Fibroblast of lung (primary cell): ENCODE data around the gene GRSF1. TPM values are rescaled to one million over a fixed set of nuclear protein-coding genes. Genes with fewer than 3 reads are reported as not detected.

Experiments
- DNase-seq, 2 donors: peaks; one replicate each; pipeline versions ENCODE4 v3.0.0 to v3.0.0-alpha.2; 2010; ENCODE audit warnings: low read depth in 2 of 2
- H2AFZ ChIP-seq: 2 replicates; pipeline ENCODE4 v1.5.1; 2012; ENCODE audit warnings: low read length, control low read depth, inconsistent platforms
- H3K27ac ChIP-seq: 2 replicates; pipeline ENCODE4 v1.5.1; 2011; ENCODE audit warnings: low read length, control low read depth; ENCODE audit not compliant: insufficient read depth
- H3K27me3 ChIP-seq: 2 replicates; pipeline ENCODE4 v1.5.1; 2011; ENCODE audit warnings: mild to moderate bottlenecking, low read length; ENCODE audit not compliant: control insufficient read depth, insufficient read depth
- H3K36me3 ChIP-seq: 2 replicates; pipeline ENCODE4 v1.5.1; 2011; ENCODE audit warnings: low read length; ENCODE audit not compliant: control insufficient read depth, insufficient read depth
- H3K4me1 ChIP-seq: 2 replicates; pipeline ENCODE4 v1.5.1; 2011; ENCODE audit warnings: low read length; ENCODE audit not compliant: control insufficient read depth, insufficient read depth; ENCODE audit errors: extremely low read depth
- H3K4me2 ChIP-seq: 2 replicates; pipeline ENCODE4 v1.5.1; 2011; ENCODE audit warnings: low read length, control low read depth; ENCODE audit not compliant: insufficient read depth; ENCODE audit errors: extremely low read depth
- H3K4me3 ChIP-seq, 4 experiments: fragments of 200-600 bp in 1 of 4; sonication (generic) in 1 of 4; replicated peaks in 1 of 4; 2 replicates each; pipeline ENCODE4 v1.5.1; 2011 to 2016; ENCODE audit warnings: low read length in 4 of 4, low read depth in 3 of 4, mild to moderate bottlenecking in 3 of 4, control low read depth in 2 of 4, inconsistent platforms in 1 of 4, mixed read lengths in 1 of 4; ENCODE audit not compliant: insufficient read depth in 1 of 4; ENCODE audit errors: control extremely low read depth in 1 of 4
- H3K79me2 ChIP-seq: 2 replicates; pipeline ENCODE4 v1.5.1; 2012; ENCODE audit warnings: mild to moderate bottlenecking, low read length, inconsistent platforms; ENCODE audit not compliant: control insufficient read depth, insufficient read depth
- H3K9ac ChIP-seq: 2 replicates; pipeline ENCODE4 v1.5.1; 2011; ENCODE audit warnings: mild to moderate bottlenecking, low read length, control low read depth; ENCODE audit not compliant: insufficient read depth
- H3K9me3 ChIP-seq: 2 replicates; pipeline ENCODE4 v1.5.1; 2012; ENCODE audit warnings: low read depth, low read length; ENCODE audit not compliant: control insufficient read depth, insufficient read depth
- H4K20me1 ChIP-seq: 2 replicates; pipeline ENCODE4 v1.5.1; 2011; ENCODE audit warnings: low read length; ENCODE audit not compliant: control insufficient read depth, insufficient read depth; ENCODE audit errors: extremely low read depth
- EZH2 ChIP-seq: IDR thresholded peaks from 2 replicates; pipeline ENCODE4 v1.5.1; 2012; ENCODE audit warnings: low read length, control low read depth, mild to moderate bottlenecking; ENCODE audit errors: missing control alignments
- polyA plus RNA-seq, 2 donors: library from polyadenylated mRNA; depleted of rRNA in 1 of 2; stranded (reverse) in 1 of 2; unstranded in 1 of 2; fragments of >200 nt; gene quantifications; 2 replicates each; pipeline ENCODE4 v1.2.1, GENCODE V29; 2011 to 2012; ENCODE audit warnings: missing spikeins in 1 of 2
- total RNA-seq: library from RNA; depleted of rRNA; stranded (reverse); fragments of >200 nt; gene quantifications from 2 replicates; pipeline ENCODE4 v1.2.1, GENCODE V29; 2014
- TF ChIP-seq, protein P1 (sequence below), 2 donors: IDR thresholded peaks in 1 of 2; conservative IDR thresholded peaks in 1 of 2; 1 replicate in 1 of 2; 2 replicates in 1 of 2; pipeline ENCODE4 v1.5.1; 2011 to 2012; ENCODE audit warnings: low read length in 2 of 2, control low read depth in 1 of 2, inconsistent platforms in 1 of 2, low read depth in 1 of 2, mild to moderate bottlenecking in 1 of 2

Gene GRSF1
- total and polyA plus RNA-seq, 2 donors (not counting 1 experiment from before 2014, with no cell fraction given) = 73.3 to 101 TPM

DNA sequence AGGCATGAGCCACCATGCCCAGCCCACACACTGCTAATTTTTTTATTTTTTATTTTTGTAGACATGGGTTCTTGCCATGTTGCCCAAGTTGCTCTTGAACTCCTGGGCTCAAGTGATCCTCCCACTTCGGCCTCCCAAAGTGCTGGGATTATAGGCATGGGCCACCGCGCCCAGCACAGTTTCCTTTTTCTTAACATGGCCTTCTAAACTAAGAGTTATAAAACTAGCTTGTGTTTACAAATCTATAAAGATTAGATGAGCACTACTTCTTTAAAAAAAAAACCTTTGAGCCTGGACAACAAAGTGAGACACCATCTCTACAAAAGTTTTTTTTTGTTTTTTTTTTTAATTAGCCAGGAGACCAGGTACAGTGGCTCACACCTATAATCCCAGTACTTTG is 10.7 kb downstream of the GRSF1 start:
- Histone ChIP-seq H3K79me2 (peaks cover 11% of the 10 kb centered on the region), H4K20me1 (no peaks in the 10 kb centered on the region), H3K9ac (no peak overlapping the region), H3K27me3 (no peaks in the 10 kb centered on the region), H3K4me2 (no peak overlapping the region), H3K27ac (no peak overlapping the region), H3K9me3 (no peaks in the 10 kb centered on the region), H3K36me3 (peaks cover 14% of the 10 kb centered on the region), H3K4me1 (no peaks in the 10 kb centered on the region), H2AFZ (no peak overlapping the region), H3K4me3 (no peak overlapping the region)
- no peak for TF ChIP-seq EZH2
- TF ChIP-seq, protein P1, sequence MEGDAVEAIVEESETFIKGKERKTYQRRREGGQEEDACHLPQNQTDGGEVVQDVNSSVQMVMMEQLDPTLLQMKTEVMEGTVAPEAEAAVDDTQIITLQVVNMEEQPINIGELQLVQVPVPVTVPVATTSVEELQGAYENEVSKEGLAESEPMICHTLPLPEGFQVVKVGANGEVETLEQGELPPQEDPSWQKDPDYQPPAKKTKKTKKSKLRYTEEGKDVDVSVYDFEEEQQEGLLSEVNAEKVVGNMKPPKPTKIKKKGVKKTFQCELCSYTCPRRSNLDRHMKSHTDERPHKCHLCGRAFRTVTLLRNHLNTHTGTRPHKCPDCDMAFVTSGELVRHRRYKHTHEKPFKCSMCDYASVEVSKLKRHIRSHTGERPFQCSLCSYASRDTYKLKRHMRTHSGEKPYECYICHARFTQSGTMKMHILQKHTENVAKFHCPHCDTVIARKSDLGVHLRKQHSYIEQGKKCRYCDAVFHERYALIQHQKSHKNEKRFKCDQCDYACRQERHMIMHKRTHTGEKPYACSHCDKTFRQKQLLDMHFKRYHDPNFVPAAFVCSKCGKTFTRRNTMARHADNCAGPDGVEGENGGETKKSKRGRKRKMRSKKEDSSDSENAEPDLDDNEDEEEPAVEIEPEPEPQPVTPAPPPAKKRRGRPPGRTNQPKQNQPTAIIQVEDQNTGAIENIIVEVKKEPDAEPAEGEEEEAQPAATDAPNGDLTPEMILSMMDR (conservative IDR thresholded peaks at IDR 0.05 in 1 of 2, IDR thresholded peaks at IDR 0.05 in 1 of 2; ENCODE audit: low read depth in 1 of 2, low read length in 2 of 2) = no peak
- DNase-seq = no peak

- Histone ChIP-seq H3K79me2 (no peaks in the 10 kb centered on the region), H3K4me1 (no peaks in the 10 kb centered on the region), H3K9ac (no peak overlapping the region), H3K27ac (no peak overlapping the region), H3K36me3 (no peaks in the 10 kb centered on the region), H3K9me3 (no peaks in the 10 kb centered on the region), H3K4me2 (no peak overlapping the region), H2AFZ (no peak overlapping the region), H3K4me3 (no peak overlapping the region), H4K20me1 (no peaks in the 10 kb centered on the region), H3K27me3 (no peaks in the 10 kb centered on the region)
- TF ChIP-seq EZH2 = no peak
- TF ChIP-seq, protein P1 (conservative IDR thresholded peaks at IDR 0.05 in 1 of 2, IDR thresholded peaks at IDR 0.05 in 1 of 2; ENCODE audit: low read depth in 1 of 2, low read length in 2 of 2) = no peak
- no peak for DNase-seq
Measured at GRCh38 chr4:70818921-70819320, 20.8 kb downstream of the GRSF1 start.

DNA sequence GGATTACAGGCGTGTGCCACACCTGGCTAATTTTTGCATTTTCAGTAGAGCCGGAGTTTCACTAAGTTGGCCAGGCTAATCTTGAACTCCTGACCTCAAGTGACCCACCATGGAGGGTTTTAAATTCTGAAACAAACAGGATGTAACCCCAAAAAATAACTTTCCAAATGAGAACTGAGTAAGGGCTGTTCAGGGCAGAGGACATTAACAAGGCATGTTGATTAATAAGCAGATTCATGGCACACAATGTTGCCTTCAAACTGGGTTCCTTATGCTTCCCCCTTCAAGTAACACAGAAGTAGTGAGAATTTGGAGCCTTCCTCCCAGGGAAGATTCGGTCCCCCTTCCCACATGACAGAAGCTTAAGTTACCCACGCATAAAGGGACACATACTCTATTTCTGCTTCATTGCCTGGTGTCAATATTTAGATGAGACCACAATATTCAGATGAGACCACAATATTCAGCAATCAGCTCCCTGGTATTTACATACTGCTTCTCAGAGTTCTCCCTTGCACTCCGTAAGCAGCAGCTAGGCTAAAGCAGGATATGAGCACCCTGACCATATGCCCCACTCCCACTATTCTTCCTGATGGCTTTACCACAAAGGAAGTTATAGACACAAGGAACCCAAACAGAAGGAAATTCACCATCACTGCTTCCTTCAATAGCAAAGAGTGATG is 21.4 kb downstream of the GRSF1 start:
- TF ChIP-seq, protein P1 (conservative IDR thresholded peaks at IDR 0.05 in 1 of 2, IDR thresholded peaks at IDR 0.05 in 1 of 2; ENCODE audit: low read depth in 1 of 2, low read length in 2 of 2) = no peak
- TF ChIP-seq EZH2 = no peak
- H3K27me3 ChIP-seq = no peaks in the 10 kb centered on the region

More for the DNA sequence above, 21.4 kb downstream of the GRSF1 start:
- Histone ChIP-seq H3K27ac (no peak overlapping the region), H3K36me3 (no peaks in the 10 kb centered on the region), H3K9ac (no peak overlapping the region), H3K9me3 (no peaks in the 10 kb centered on the region), H3K4me1 (no peaks in the 10 kb centered on the region), H4K20me1 (no peaks in the 10 kb centered on the region), H3K4me2 (no peak overlapping the region), H2AFZ (no peak overlapping the region), H3K4me3 (no peak overlapping the region), H3K79me2 (no peaks in the 10 kb centered on the region)
- DNase-seq = no peak
